GM12801 (cell line): Measurements from ENCODE around the gene GUSB.

Experiments
- CTCF ChIP-seq: IDR thresholded peaks from one replicate; pipeline ENCODE4 v1.5.1; 2011; ENCODE audit warnings: control low read depth; ENCODE audit not compliant: insufficient read length; ENCODE audit errors: extremely low read depth

Gene GUSB

GRCh38 chr7:65981965-65982792 is at the start of gene GUSB:
Gene GUSB (minus strand): TSS chr7:65982213. CDS start chr7:65982183, 30 bp downstream.
- no peak for TF ChIP-seq CTCF

GRCh38 chr7:66016131-66016461 is 34.1 kb upstream of the GUSB start:
- TF ChIP-seq CTCF, result no peak

GRCh38 chr7:66015440-66016130 is 33.6 kb upstream of the GUSB start:
- no peak for TF ChIP-seq CTCF

- TF ChIP-seq CTCF, result no peak
These were observed 31.9 kb upstream of the GUSB start for GRCh38 chr7:66013938-66014337.

GRCh38 chr7:66007232-66007631 is 25.2 kb upstream of the GUSB start:
- no peak for TF ChIP-seq CTCF

- no peak for TF ChIP-seq CTCF
These were observed 10.5 kb upstream of the GUSB start for GRCh38 chr7:65992526-65992925.

- TF ChIP-seq CTCF, result no peak
These were observed 7.7 kb upstream of the GUSB start for GRCh38 chr7:65989694-65990080.
